WTC11 (cell line): ENCODE measurements around the gene TRPM2.

Experiments
- ARID4B ChIP-seq: sonication (generic); formaldehyde crosslinking; IDR thresholded peaks from 2 replicates; pipeline ENCODE4 v1.8.0; 2023; ENCODE audit warnings: missing genetic modification reagents, mild to moderate bottlenecking, borderline replicate concordance
- ATF2 ChIP-seq: sonication (generic); formaldehyde crosslinking; IDR thresholded peaks from 2 replicates; pipeline ENCODE4 v1.8.1; 2022; ENCODE audit warnings: low read depth, missing genetic modification reagents, borderline replicate concordance
- CTCF ChIP-seq: fragments of 200-600 bp; IDR thresholded peaks from 2 replicates; pipeline ENCODE4 v1.8.0; 2022; ENCODE audit warnings: antibody characterized with exemption
- FOXJ3 ChIP-seq: sonication (generic); formaldehyde crosslinking; IDR thresholded peaks from 2 replicates; pipeline ENCODE4 v1.9.0; 2021; ENCODE audit warnings: missing genetic modification reagents, mild to moderate bottlenecking, borderline replicate concordance
- FOXK1 ChIP-seq: sonication (generic); formaldehyde crosslinking; IDR thresholded peaks from 2 replicates; pipeline ENCODE4 v1.8.0; 2022; ENCODE audit warnings: mild to moderate bottlenecking, moderate library complexity, missing genetic modification reagents
- FOXP1 ChIP-seq: sonication (generic); formaldehyde crosslinking; IDR thresholded peaks from 2 replicates; pipeline ENCODE4 v1.8.0; 2022; ENCODE audit warnings: missing genetic modification reagents, mild to moderate bottlenecking, moderate library complexity, borderline replicate concordance
- HMGXB4 ChIP-seq: sonication (generic); formaldehyde crosslinking; IDR thresholded peaks from 2 replicates; pipeline ENCODE4 v1.8.1; 2023; ENCODE audit warnings: mild to moderate bottlenecking, moderate library complexity, missing genetic modification reagents
- MAX ChIP-seq: sonication (generic); formaldehyde crosslinking; IDR thresholded peaks from 2 replicates; pipeline ENCODE4 v1.8.0; 2022; ENCODE audit warnings: mild to moderate bottlenecking, missing genetic modification reagents
- NFYB ChIP-seq: sonication (generic); formaldehyde crosslinking; conservative IDR thresholded peaks from 2 replicates; pipeline ENCODE4 v1.8.0; 2022; ENCODE audit warnings: low read depth, missing genetic modification reagents
- NR2C2 ChIP-seq: sonication (generic); formaldehyde crosslinking; IDR thresholded peaks from 2 replicates; pipeline ENCODE4 v1.8.0; 2022; ENCODE audit warnings: mild to moderate bottlenecking, missing genetic modification reagents
- SP1 ChIP-seq: sonication (generic); formaldehyde crosslinking; conservative IDR thresholded peaks from 2 replicates; pipeline ENCODE4 v1.8.1; 2022; ENCODE audit warnings: missing genetic modification reagents
- ZBTB43 ChIP-seq: sonication (generic); formaldehyde crosslinking; IDR thresholded peaks from 2 replicates; pipeline ENCODE4 v1.8.1; 2023; ENCODE audit warnings: mild to moderate bottlenecking, missing genetic modification reagents
- ZNF138 ChIP-seq: sonication (generic); formaldehyde crosslinking; conservative IDR thresholded peaks from 2 replicates; pipeline ENCODE4 v1.8.1; 2022; ENCODE audit warnings: mild to moderate bottlenecking, moderate library complexity, missing genetic modification reagents
- ZNF317 ChIP-seq: sonication (generic); formaldehyde crosslinking; IDR thresholded peaks from 2 replicates; pipeline ENCODE4 v1.8.1; 2023; ENCODE audit warnings: low read depth, mild to moderate bottlenecking, moderate library complexity, missing genetic modification reagents, borderline replicate concordance

- no peak for TF ChIP-seq CTCF
- no peak for TF ChIP-seq ZNF317
- TF ChIP-seq ZBTB43 (CRISPR knock-in tag): no peak
- no peak for TF ChIP-seq ATF2 (CRISPR knock-in tag)
- TF ChIP-seq ARID4B (CRISPR knock-in tag): no peak
- TF ChIP-seq HMGXB4 (CRISPR knock-in tag): no peak
- TF ChIP-seq FOXP1 (CRISPR knock-in tag): no peak
- TF ChIP-seq ZNF138 (CRISPR knock-in tag): no peak
- no peak for TF ChIP-seq NR2C2 (CRISPR knock-in tag)
- TF ChIP-seq SP1: no peak
- TF ChIP-seq FOXK1 (CRISPR knock-in tag): no peak
- TF ChIP-seq NFYB (CRISPR knock-in tag): no peak
- TF ChIP-seq MAX (CRISPR knock-in tag): no peak
- no peak for TF ChIP-seq FOXJ3 (CRISPR knock-in tag)
Measured at GRCh38 chr21:44428281-44428960, 75.0 kb downstream of the TRPM2 start.
